K562 (cell line): ENCODE measurements around the gene RASSF1. TPM values are rescaled to one million over a fixed set of nuclear protein-coding genes. Genes with fewer than 3 reads are reported as not detected.

Experiments
- ZNF146 ChIP-seq: IDR thresholded peaks from one replicate; pipeline ENCODE4 v1.6.1; 2018; ENCODE audit warnings: missing compliant biosample characterization; ENCODE audit not compliant: unreplicated experiment
- ZNF668 ChIP-seq: fragments of 250-450 bp; sonication (Bioruptor Pico); IDR thresholded peaks from 2 replicates; pipeline ENCODE4 v1.8.0; 2022; ENCODE audit warnings: mild to moderate bottlenecking, inconsistent platforms
- polyA plus RNA-seq, 8 experiments: library from polyadenylated mRNA; depleted of rRNA in 4 of 8; stranded (reverse) in 5 of 8; unstranded in 3 of 8; fragments of >200 nt; fragmentation: Nextera tagmentation in 2 of 8; fragmentation: Illumina TruSeq in 1 of 8; extraction: Ambion mirVana in 2 of 8; extraction: Trizol in 1 of 8; gene quantifications; 2 replicates each; pipeline versions ENCODE4 v1.2.1 to v1.2.3, GENCODE V29; 2011 to 2014; ENCODE audit warnings: inconsistent platforms in 1 of 8, missing spikeins in 1 of 8
- total RNA-seq, 7 experiments: library from RNA; depleted of rRNA in 6 of 7; stranded (reverse); fragments of >200 nt in 6 of 7; fragmentation: Illumina TruSeq in 2 of 7; extraction: Trizol in 2 of 7; gene quantifications; 2 replicates each; pipeline versions ENCODE4 v1.2.1 to v1.2.3, GENCODE V29; 2011 to 2021; ENCODE audit warnings: low replicate concordance in 1 of 7
- TF ChIP-seq, protein P1 (sequence below), 2 experiments: fragments of 450-650 bp; formaldehyde crosslinking in 1 of 2; IDR thresholded peaks; 2 replicates each; pipeline versions ENCODE4 v1.4.0 to v1.6.1; 2014 to 2020; ENCODE audit warnings: mild to moderate bottlenecking in 2 of 2, borderline replicate concordance in 1 of 2, low read depth in 1 of 2
- TF ChIP-seq, protein P2 (sequence below), 2 experiments: IDR thresholded peaks in 1 of 2; conservative IDR thresholded peaks in 1 of 2; 2 replicates each; pipeline ENCODE4 v1.6.1; 2016; ENCODE audit warnings: low read depth in 2 of 2, mild to moderate bottlenecking in 1 of 2, missing compliant biosample characterization in 1 of 2, missing genetic modification characterization in 1 of 2, moderate library complexity in 1 of 2

RASSF1 gene
- total and polyA plus RNA-seq, 9 of the 15 experiments (the other 6 are each of a cell fraction or from before 2014, with no cell fraction given): 3.6 to 57.1 (median 24.6) TPM

DNA sequence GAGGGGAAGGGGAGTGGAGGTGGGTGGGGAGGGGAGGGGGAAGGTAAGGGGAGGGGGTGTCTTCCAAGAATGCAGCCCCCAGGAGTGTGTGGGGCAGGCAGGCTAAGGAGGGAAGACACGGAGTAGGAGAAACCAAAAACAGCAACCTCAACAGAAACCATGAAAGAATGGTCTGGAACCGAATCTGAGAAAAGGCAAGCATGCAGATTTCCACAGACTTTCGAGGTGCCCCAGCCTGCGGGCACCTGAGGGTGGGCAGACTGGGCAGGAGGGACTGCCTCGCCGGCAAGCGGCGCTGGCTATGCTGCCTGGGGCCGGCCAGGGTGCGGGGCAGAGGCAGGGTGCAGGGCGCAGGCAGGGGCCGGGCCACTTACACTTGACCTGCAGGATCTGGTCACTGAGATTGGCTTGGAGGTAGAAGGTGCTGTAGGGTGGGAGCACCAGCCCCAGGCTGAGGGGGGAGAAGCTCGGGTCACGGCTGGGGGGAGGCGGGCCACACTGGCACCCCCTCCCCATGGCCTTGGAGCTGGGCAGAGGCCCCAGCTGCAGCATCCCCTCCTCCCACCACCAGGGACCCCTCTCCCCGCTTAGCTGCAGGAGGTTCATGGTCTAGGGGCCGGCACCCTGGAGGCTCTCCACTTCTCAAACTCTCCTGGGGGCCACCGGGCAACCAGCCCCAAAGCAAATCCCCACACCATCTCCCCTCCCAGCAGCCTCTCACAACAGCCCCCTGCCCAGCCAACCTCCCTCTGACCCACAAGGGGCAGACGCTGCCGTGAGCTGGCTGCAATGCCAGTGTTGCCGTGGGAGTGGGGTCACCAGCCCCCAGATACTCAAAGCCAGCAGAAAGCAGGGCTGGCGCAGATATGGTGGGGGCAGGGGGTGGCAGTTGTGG, 34.0 kb upstream of the RASSF1 start (continued):
- TF ChIP-seq, protein P1, sequence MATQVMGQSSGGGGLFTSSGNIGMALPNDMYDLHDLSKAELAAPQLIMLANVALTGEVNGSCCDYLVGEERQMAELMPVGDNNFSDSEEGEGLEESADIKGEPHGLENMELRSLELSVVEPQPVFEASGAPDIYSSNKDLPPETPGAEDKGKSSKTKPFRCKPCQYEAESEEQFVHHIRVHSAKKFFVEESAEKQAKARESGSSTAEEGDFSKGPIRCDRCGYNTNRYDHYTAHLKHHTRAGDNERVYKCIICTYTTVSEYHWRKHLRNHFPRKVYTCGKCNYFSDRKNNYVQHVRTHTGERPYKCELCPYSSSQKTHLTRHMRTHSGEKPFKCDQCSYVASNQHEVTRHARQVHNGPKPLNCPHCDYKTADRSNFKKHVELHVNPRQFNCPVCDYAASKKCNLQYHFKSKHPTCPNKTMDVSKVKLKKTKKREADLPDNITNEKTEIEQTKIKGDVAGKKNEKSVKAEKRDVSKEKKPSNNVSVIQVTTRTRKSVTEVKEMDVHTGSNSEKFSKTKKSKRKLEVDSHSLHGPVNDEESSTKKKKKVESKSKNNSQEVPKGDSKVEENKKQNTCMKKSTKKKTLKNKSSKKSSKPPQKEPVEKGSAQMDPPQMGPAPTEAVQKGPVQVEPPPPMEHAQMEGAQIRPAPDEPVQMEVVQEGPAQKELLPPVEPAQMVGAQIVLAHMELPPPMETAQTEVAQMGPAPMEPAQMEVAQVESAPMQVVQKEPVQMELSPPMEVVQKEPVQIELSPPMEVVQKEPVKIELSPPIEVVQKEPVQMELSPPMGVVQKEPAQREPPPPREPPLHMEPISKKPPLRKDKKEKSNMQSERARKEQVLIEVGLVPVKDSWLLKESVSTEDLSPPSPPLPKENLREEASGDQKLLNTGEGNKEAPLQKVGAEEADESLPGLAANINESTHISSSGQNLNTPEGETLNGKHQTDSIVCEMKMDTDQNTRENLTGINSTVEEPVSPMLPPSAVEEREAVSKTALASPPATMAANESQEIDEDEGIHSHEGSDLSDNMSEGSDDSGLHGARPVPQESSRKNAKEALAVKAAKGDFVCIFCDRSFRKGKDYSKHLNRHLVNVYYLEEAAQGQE (IDR thresholded peaks at IDR 0.05; ENCODE audit: borderline replicate concordance): no peak
- TF ChIP-seq, protein P1 (CRISPR knock-in tag; IDR thresholded peaks at IDR 0.05; ENCODE audit: low read depth): no peak
- TF ChIP-seq ZNF668 (CRISPR knock-in tag): no peak
- TF ChIP-seq, protein P2, sequence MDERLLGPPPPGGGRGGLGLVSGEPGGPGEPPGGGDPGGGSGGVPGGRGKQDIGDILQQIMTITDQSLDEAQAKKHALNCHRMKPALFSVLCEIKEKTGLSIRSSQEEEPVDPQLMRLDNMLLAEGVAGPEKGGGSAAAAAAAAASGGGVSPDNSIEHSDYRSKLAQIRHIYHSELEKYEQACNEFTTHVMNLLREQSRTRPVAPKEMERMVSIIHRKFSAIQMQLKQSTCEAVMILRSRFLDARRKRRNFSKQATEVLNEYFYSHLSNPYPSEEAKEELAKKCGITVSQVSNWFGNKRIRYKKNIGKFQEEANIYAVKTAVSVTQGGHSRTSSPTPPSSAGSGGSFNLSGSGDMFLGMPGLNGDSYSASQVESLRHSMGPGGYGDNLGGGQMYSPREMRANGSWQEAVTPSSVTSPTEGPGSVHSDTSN (CRISPR knock-in tag; IDR thresholded peaks at IDR 0.05; ENCODE audit: low read depth): no peak
- TF ChIP-seq, protein P2 (tag; conservative IDR thresholded peaks at IDR 0.05; ENCODE audit: low read depth): no peak
- no peak for TF ChIP-seq ZNF146 (CRISPR knock-in tag)
